CD4-positive, alpha-beta T cell treated with Interleukin-17A for 4 hours (primary cell): ENCODE measurements around the gene KIFAP3.
"Not testable (repeated sequence)": the region's sequence is repeated elsewhere in the genome, so short reads cannot be mapped to it uniquely, and the experiment has no call there.

Experiments used
- DNase-seq: peaks from one replicate; pipeline ENCODE4 v3.0.0-alpha.2; 2020; ENCODE audit warnings: mixed read lengths

Gene KIFAP3

GRCh38 chr1:169918927-169919326 lies 155.6 kb downstream of the KIFAP3 start:
- DNase-seq = no peak

DNA sequence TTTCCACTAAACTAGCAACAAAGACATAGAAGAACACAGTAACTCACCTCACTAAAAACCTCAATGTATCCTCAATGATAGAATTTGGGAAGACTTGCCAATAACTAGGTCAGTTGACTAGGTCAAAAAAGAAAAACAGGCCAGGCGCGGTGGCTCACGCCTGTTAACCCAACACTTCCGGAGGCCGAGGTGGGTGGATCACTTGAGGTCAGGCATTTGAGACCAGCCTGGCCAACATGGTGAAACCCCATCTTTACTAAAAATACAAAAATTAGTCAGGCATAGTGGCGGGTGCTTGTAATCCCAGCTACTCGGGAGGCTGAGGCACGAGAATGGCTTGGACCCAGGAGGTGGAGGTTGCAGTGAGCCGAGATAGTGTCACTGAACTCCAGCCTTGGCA lies 156.3 kb downstream of the KIFAP3 start:
- not testable (repeated sequence) for DNase-seq

- DNase-seq = no peak
Measured at GRCh38 chr1:169915150-169915549, 159.3 kb downstream of the KIFAP3 start.

DNA sequence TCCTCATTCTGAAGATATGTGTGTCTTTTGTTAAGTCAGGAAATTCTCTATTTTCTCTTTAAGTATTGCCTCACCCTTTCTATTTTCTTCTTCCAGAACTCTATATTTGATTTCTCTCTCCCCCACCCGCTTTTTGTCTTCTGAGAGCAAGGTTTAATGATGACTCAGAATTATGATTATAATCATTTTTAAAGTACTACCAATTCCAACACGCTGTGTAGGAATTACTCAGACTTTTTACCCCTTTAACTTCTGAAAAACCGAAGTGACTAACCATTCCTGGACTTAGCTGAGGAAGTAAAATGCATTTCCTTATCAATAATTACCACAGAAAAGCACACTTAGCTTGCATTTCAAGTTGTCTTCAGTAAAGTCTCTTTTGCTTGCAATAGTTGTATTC lies 160.0 kb downstream of the KIFAP3 start:
- DNase-seq = no peak

DNA sequence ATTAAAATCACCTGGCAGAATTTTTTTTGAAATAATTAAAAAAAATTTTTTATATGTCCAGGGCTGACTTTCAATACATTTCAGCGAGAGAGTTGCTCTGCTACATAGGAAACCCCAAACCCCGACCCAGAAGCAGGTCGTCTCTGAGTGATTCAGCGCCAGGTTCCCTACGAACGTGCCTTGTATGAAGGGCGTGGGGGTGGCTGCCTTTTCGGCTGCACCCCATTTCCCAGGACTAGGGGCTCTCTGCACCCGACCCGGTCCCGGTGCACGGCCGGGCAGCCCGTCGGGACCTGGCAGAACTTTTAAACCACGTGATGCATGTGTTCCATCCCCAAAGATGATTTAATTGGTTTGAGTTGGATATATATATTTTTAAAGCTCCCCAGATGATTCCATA lies 165.0 kb downstream of the KIFAP3 start:
- no peak for DNase-seq

DNA sequence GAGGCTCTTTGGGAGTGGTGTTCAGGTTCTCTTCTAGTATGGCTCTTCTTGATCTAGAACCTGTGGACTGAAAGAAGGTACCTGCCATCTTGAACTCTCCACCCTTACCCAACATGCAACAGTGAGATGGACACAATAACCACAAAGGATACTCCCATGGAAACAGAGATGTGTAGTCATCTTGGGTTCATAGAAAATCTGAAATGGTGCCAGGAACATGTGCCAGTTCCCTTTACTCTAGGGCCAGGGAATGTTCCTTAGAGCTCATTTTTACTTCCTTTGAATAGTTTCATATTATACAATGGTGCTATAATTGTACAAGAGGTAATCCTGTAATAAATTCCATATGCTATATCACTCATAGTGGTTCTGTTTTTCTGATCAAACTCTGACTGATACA lies 167.6 kb downstream of the KIFAP3 start:
- no peak for DNase-seq

DNA sequence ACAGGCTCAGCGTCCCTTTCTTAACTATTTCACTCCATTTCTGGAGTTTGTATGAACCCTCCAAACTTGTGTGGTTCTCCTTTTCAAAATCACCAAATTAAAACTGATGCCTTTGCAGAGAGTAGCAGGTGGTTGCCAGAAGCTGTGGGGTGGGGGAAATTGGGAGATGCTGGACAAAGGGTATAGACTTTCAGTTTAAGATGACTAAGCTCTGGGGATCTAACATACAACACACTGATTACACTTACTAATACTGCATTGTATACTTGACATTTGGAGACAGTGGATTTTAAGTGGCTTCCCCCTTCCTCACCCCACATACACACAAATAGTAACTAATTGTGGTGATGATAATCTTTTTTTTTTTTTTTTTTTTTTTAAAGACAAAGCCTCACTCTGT lies 169.7 kb downstream of the KIFAP3 start:
- DNase-seq = no peak

GRCh38 chr1:169902751-169903150 lies 171.7 kb downstream of the KIFAP3 start:
- no peak for DNase-seq

- DNase-seq = no peak
Measured at GRCh38 chr1:169901115-169901514, 173.4 kb downstream of the KIFAP3 start.

- DNase-seq = no peak
Measured at GRCh38 chr1:169900571-169900970, 173.9 kb downstream of the KIFAP3 start.

DNA sequence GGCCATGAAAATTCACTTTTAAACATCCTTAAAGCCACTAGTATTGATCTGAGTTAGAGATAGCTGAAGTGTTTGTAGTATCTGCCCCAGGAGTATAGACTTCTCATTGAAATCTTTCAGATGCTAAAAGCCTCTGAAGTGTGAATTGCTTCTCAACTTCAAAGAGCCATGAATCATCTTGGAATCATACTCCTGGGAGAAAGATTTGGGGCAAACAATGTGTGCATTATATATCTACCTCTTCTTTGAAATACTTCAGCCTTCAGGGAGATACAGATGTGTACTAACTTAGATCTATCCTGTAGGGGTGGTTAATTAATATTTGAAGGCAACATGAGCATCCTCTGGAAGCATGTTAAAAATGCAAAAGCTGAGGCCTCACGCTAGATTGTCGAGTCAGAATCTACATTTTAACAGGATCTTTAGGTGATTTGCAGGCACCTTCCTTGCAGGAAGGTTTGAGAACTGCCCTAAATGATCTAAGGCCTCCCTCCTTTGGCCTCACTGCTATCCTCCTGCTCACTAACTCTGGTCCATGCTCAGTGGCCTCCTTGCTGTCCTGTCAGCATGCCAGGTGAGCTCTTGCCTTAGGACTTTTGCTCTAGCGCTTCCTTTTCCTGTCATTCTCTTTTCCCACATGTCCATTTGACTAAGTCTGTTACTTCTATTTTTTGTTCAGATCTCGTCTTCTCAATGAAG lies 174.8 kb downstream of the KIFAP3 start:
- DNase-seq = no peak

GRCh38 chr1:169896013-169896412 lies 178.5 kb downstream of the KIFAP3 start:
- no peak for DNase-seq

DNA sequence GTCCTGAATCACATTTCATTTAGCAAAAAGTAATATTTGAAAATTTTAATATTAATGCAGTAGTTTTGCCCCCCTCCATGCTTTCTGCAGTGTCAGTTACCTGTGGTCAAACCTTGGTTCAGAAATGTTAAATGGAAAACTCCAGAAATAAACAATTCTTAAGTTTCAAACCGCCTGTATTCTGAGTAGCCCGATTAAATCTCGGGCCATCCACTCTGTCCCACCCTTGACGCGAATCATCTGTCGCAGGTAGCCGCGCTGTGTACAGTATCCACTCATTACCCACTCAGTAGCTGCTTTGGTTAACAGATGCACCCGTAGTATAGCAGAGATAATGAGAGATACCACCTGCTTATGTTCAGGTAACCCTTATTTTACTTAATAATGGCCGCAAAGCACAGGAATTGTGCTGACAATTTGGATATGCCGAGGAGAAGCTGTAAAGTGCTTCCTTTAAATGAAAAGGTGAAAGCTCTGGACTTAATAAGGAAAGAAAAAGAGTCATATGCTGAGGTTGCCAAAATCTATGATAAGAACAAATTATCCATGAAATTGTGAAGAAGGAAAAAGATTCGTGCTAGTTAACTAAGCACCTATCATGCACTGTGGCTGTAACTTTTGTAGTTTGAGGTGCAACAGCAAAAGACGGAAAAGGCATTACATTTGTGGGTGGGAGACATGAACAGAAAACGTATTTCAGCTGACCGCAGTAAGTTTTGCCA lies 179.9 kb downstream of the KIFAP3 start:
- no peak for DNase-seq

DNA sequence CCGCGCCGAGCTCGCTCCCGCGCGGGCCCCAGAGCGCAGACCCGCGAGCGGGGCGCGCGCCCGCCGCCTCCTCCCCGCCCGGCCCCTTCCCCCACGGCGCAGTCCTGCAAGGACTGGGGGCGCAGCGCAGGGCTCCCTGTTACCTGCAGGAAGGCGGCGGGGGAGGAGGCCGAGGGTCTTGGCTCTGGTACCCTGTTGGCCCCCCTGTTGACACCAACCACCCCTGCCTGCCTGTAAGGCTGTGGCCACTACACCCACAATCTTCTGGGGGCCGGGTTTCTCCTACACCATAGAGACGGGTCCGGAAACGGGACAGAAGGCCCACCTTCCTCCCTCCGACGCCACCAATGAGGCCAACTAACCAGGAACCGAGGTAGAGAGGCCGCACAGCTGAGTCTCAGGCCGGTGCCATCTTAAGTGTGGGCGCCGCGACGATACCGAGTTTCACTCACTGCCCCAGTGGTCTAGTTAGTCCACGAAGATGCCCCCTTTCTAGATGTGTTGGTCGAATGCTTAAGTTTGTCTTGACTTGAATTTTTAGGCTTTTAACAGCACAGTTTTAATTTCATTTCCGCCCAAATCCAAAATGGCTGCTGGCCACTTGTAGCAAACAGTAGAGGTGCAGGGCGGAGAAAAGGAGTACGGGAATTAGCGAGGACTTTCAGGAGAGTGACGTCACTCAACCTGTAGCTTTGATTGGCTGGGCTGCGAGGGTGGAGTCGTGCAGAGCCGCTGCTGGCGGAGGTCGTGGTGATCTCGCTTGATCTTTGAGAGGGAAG lies 180.7 kb downstream of the KIFAP3 start, which contains the start of gene SCYL3:
Gene SCYL3 (minus strand): TSS at position 252 of the 779 bp plus-strand sequence. CDS start 5,056 bp downstream, outside the sequence.
- DNase-seq = peak; percentile 88

DNA sequence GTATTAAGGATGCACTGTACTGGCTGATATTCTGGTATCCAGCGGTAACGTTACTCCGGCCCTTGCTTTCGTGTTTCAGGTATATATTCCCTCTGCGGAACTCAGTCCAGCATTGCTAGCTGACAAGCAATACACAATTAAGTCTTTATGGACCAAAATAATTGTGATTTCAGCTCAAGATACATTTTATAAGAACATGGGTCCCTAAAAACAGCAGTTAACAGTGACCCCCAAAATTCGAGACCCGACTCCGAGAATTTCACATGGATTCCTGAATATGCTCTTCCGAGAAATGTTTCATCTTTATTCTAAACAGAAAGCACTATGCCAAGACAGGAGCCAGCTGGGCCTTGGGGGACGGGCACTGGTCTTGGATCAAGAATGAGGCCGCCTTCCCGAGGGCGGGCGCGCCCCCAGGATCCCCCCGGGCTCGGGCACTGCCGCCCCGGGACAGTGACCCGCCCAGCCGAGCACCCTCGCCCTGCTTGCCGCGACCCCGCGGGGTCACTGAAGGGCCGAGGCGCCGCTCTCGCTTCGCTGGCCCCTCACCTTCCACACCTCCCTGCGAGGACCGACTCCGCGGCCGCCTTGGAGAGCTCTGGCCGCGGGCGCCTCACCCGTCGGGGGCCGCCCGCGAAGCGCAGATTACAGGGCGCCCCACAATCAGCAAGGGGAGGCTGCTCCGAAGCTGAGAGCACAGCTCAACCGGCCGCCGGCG lies 181.4 kb downstream of the KIFAP3 start:
- DNase-seq = no peak

GRCh38 chr1:169892176-169892926 lies 182.1 kb downstream of the KIFAP3 start:
- DNase-seq = no peak

- DNase-seq = no peak
Measured at GRCh38 chr1:169891539-169891885, 183.0 kb downstream of the KIFAP3 start.

GRCh38 chr1:169890761-169891538 lies 183.5 kb downstream of the KIFAP3 start:
- peak; percentile 53 for DNase-seq

GRCh38 chr1:169889871-169890270 lies 184.6 kb downstream of the KIFAP3 start:
- no peak for DNase-seq

- DNase-seq = no peak
Measured at GRCh38 chr1:169886931-169887330, 187.6 kb downstream of the KIFAP3 start.

- no peak for DNase-seq
Measured at GRCh38 chr1:169886422-169886821, 188.1 kb downstream of the KIFAP3 start.
